ENCODE data around the gene DUSP22.

The DUSP22 gene

DNA sequence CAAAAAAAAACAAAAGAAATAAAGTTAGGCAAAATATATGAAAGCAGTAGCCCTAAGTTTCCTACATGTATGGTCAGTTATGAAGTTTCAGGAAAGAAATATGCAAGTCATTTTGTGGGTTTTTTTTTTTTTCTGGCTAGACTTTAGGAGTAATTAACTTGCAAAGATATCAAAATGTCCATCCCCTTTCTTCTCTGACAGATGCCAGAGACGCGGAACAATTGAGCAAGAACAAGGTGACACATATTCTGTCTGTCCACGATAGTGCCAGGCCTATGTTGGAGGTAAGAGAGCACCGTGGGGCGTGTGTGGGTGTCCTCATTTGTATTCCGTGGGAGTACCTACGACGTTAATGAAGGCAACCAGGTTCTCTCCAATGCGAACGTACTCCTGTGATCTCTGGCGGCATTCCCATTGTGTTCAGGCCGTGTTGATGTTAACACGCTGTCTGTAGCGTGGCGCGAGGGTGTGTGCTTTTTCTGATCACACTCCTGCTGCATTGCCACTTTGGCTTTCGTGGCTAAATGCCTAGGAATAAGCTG, 19.5 kb downstream of the DUSP22 start:
- no peak for DNase-seq

DNA sequence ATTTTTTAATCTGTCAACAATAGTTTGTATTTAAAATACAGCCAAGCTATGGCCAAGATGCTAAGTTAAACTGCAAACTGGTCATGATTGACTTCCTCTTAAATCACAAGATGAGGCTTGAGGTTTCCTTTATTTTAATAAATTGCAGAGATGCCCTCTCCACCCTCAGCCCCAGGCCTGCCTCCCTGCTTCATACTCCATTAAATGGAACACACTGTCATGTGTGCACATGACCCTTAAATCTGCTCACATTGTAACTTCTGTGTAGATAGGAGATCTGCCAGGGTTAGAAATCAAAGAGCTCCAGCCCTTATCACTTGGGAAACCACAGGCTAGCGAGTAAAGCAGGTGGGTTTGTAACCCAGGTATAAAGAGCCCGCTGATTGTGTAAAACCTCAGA, 20.8 kb downstream of the DUSP22 start:
- DNase-seq: no peak

DNA sequence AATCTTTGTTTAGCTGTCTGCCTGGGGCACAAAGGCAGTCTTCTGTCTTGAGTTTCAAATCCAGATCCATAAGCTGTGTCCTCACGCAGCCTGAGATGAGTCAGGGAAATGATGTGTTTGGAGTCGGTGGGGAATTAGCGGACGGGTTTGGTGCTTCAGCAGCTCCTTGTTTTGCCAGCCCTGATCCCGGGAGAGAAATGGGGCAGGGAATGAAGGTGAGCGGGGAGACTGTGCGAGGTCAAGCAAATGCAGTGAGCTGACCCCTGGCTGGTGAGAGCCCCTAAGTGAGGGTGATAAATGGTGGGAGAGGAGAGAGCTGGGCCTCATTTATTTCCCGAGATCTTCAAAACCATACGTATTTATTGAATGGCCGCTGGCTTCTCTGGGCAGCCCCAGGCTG, 21.6 kb downstream of the DUSP22 start:
- DNase-seq: no peak

DNA sequence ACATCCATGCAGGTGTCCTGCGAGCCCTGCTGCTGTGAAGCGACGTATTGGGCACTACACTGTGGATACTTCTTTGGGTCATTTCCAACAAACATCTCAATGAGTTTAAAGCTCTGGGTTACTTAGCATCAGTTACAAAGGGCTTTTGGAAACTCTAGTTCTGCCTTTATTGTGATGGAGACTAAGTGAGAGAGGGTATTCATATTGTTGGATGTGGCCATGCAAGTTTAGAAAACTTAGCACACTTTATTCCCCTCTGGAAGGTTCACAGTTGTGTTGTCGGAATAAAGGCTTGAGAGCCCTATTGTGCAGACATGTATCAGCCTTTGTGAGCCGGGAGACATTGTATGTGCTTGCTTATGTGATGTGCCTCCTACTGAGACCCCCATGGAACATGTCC, 22.1 kb downstream of the DUSP22 start:
- DNase-seq: no peak

DNA sequence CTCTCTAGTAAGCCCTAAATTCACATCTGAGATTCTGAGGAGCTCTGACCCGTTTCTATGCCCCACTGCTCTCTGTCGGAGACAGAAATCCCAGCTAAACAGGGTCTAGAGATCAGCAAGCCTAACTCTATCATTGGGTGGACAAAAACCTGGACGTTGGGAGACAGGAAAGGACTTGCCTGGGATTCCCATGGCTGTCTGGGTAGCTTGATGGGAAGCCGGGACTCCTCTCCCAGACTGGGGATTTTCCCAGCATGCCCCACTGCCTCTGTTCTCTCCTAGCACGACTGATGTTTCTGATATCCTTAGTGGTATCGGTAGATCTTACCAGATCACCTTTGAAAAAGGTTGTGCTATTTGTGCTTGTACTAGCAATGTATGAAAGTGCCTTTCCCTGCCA, 22.9 kb downstream of the DUSP22 start:
- DNase-seq: no peak

DNA sequence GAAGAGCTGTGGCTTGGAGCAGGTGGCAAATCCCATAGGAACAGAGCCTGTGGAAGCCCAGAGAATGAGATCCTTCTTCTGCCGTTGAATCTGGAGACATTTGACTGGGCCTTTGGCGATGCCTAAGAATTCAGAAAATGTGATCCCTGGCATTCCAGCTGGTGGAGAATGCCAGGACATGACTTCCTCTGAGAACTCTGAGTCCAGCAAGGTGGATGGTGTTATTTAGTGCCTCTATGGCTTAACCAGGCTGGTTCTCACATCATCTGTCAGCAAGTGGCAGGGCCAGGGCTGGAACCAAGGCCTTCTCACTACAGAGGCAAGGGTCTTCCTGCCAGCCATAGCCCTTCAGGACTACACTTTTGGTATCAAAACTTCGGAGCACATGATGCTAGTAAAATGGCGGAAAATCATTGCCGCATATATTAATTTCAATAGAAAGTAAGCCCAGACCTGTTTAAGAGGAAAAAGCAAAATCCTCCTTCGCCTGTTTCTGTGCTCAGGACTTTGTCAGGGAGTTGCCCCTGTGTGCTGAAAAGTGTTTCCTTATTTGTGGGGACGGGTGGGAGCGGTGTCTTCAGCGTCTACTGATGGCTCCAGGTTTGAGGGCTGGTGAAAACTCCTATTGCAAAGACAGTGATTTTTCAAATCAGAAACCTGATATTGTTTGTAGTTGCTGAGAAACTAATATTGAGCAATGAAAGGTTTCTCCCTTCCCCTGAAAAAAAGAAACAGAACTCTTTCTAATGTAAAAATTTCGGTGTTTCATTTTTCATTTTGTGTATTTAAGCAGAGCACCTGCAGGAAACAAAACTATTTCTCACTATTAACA, 23.9 kb downstream of the DUSP22 start:
- DNase-seq: no peak

DNA sequence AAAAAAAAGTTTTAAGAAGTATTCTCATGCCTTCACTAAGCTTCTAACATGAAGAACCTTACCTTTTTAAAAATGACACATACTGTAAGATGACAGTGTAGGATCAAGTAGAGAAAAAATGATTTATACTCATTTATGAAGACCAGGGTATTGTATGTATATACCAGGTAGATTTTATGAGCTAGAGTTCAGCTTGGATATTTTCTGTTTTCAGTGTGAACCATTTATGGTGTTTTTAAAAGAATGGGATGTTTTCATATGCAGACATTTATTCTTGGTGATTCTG, 24.4 kb downstream of the DUSP22 start:
- DNase-seq: no peak

DNA sequence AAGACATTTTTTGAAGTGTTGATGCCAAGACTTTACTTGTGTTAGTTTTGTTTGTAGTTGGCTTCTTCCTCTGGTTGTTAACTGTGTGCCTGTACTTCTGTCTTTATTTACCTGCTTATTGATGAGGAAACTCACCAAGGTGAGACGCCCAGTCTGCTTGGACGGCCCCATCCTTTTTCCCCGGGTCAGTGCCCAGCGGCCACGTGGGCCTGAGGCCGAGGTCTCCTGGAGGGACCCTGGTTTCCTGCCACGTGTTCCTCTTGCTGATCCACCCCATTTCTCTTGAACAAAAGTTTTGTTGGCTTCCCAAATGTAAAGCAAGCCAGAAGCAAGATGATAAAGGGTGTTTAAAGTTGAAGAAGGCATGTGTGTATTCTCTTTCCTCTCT, 24.8 kb downstream of the DUSP22 start:
- DNase-seq: no peak

DNA sequence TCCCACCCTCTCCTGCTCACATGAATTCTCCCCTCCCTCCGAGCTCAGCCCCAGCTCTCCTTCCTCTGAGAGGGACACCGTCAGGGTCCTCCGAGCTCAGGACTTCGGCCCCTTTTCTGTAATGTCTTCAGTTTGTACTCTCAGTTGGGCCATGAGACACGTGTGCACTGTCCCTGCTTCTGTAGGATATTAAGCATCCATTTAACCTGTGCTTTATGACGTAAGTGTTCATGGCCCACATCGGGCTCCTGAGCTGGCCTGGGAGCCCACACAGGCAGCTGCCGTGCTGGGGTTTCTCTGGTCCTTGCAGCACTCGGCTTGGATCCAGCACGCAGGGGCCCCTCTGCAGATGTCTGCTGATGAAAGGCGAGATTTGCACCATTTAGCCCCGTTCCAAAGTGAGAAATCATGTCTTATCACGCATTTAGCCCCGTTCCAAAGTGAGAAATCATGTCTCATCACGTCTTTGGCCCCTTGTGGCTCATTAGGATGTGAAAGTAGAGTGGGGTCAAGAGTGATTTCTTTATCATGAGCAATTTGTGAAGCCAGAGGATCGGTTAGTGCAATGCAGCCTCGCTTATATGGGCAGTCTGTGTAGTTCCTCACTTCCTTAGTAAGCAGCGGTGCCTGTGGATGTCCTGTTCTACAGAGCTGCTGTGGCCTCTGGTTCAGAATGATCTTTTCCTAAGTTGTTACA, 25.3 kb downstream of the DUSP22 start:
- DNase-seq: no peak

DNA sequence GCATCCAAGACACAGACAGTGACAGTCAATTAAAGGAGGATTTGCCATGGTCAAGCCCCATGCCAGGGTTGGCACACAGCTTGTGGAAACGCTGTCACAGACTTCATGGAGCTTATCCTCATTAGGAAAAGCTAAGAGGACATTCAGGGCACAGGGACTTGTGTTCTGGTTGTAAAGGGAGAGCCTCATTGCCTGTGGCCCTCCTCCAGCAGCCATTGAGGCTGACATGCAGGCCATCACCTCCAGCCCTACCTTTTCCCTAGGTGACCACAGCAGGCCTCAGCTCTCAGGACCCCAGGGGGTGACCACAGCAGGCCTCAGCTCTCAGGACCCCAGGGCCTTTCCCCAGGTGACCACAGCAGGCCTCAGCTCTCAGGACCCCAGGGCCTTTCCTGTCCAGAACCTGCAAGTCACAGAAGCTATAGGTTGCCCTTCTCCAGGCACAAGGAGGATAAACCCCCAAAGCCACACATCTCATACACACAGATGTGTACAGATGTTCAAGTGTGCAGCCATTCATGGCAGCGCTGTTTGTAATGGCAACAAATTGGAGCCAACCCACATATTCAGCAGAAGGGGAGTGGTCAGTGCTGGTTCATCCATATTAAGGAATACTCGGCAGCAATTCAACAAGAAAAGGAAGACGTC, 26.1 kb downstream of the DUSP22 start:
- no peak for DNase-seq

DNA sequence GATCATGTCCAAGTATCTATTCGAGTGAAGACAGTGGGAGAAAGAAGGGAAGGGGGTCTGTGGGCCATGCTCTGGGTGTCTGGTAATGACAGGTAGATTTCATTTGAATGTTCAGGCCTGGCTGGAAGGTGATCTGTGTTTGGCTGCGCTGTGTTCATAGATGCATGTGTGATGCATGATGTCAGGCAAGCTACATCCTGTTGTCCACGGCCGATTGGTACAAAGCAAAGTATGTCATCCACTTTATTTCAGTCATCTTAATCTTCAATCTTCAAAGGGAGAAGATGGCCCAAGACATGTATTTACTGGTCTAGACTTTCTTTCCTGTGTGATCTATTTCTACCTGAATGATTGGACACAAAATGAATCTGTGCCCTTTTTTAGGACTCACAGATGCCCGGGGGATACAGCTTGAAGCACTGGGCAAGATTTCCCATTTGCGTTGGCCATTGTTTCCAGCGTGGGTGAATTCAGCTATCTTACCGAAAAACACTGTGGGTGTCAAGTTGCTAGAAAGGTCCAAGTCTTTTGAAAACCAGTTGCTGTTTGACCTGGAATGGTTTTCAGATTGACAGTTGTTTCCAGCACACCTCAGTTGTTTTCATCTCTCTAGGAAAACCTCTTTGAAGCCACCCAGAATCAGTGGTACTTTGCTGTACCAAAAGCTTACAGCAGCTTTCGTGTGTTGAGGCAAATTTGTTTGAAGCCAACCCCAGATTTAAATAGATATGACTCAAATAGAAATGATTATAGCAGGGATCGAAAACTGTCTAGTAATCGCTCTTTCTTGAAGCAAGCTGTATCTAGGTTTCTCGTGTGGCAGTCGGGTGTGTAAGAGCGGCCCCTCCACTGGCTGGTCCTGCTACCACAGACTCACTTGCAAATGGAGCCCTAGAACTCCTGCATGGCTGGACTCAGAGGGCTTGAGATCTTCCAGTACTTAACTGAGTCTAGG, 27.2 kb downstream of the DUSP22 start:
- no peak for DNase-seq

DNA sequence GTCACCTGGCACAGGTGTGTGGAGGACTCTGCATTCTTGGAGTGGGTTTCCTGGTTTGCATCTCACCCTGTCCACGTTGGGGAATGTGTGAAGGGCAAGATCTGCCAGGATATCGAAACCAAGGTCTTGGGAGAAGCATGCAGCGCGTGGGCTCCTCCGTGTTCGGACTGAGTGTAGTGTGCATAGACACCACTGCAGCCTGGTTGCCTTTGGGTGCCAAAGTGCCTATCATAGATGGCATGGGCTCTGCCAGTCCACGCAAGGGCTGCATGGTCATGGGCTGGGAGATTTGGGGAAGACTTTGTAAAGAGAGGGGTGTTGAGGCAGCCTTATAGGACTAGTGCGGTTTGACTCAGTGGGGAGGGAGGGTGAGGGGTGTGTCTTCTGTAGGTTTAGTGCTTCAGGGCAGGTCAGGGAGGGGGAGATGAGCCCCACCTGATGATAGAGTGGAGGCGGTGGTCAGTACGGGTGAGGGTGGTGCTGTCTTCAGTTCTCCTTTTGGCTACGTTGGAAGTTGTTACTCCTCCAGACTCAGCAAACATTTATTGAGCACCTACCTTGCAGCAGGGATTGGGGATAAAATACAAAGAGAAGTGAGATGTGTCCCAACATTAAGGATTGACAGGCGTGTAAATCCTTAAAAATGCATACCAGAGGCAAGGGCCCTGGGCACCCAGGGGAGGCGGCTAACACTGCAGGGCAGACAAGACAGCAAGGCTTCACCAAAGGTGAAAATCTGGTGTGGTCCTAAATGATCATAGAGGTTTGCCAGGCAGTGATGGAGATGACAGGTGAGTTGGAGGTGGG, 28.3 kb downstream of the DUSP22 start:
- no peak for DNase-seq

DNA sequence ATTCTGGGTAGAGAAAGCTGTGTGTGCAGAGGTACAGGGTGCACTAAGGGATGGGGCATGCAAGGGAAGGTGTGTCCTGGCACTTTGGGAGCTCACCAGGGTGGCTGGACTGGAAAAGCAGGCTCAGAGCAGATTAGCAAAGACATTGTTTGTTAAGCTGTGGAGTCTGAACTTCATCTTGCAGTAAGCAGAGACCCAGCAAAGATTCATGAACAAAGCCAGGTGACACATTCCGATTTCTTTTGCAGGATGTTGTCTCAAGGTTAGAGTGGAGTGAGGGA, 28.8 kb downstream of the DUSP22 start:
- DNase-seq: no peak

DNA sequence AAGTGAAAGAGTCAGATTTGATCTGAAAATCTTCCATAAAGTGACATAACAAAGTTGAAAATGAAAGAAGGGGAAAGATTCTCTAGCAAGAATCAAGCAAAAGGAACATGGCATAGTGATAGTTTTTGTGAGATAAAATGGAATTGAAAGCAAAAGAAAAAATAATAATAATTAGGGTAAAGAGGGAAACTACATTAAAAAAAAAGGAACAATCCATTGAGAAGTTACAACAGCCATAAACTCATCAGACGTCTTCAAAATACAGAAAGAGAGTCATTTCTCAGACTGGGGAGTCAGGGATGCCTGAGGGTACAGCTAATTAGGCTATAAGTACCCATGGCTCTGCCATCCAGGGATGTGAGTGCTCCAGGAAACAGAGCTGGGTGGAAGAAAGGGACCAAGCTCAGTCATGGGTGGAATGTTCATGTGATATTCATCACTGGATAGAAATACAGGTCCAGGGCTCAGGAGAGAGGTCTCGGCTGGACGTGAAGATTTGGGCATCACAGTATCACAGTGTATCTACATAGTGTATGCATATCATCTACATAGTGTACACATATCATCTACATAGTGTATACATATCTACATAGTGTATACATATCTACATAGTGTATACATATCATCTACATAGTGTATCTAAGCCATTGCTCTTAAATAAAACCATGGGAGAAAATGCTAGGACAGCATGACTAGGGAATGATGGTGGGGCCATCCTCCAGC, 29.4 kb downstream of the DUSP22 start:
- no peak for DNase-seq

DNA sequence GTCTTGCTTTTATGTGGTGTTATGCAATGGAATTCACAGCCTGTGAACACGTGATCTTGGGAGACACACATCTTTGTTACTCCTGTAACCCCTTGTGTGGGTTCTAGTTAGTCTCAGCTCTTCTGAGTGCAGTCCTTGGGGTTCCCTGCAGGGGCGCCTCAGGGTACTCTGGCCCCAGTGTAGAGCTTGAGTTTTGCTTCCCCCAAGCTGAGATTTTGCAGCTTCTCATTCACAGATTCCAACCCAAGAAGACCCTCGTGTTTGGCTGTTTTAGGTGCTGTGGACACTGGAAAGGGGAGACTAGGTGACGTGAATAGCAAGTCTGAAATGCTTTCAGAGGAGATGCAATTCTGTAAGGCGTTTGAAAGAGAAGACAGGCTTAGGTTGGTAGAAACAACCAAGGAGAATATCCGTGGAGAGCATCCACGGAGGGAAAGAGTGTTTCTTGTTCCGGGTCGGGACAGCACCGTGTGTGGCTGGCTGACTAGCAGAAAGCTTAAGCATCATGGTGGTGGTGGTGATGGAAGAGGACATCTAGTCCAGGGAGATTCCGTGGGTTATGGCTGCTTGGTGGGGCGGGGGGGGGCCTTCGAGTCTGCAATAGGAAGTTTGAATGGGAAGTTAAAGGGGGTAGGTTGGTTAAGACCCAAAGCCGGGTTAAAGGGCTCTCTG, 30.1 kb downstream of the DUSP22 start:
- DNase-seq: no peak

DNA sequence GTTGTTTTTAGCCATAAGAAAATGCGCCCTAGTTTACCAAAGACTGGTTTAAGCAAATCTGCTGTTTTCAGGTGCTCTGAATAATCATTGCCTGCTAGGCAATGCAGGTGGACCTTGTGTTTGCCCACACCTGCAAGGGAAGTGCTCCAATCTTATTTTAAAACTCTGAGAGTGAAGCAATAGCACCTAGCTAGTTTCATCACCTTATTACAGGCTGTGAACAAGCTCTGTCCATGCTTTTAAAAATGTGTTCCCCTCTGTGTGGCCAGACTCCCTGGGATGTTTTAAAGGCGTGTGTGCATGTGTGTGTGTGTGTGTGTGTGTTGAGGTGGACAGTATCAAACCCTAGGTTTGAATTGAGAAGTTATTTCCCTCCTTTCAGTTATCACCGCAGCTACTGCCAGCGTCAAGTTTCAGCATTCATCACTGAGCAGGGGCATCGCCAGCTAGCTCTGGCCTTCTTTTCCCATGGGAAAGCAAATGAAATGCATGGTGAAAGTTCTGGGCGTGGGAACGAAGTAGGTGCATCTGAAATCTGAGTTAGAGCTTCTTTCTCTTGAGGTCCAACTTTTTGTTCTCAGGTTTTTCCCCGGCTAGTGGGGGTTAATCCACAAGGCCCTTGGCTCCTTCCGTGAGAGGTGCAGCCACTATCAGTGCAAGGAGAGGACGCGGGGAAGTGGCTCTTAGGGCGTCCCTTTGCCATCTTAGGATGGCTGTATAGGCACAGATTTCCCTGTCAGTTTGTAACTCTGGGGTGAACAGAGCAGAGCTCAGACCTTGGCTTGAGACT, 30.8 kb downstream of the DUSP22 start:
- DNase-seq: no peak

DNA sequence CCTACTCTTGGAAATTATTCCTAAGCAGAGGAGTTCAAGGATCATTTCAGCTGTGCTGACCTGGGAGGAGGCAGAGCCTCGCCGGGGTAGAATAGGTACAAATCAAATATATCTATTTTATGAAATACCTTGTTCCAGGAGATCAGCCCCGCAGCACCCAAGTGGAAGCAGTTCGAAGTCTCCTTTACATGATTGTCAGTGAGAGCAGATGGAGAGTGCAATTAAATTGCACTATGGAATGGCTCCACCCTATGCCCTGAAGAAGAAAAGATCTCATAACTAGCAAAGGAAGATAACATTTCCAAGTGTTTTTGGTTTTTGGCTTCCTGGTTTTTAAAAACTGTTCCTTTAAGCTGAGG, 31.4 kb downstream of the DUSP22 start:
- DNase-seq: no peak

DNA sequence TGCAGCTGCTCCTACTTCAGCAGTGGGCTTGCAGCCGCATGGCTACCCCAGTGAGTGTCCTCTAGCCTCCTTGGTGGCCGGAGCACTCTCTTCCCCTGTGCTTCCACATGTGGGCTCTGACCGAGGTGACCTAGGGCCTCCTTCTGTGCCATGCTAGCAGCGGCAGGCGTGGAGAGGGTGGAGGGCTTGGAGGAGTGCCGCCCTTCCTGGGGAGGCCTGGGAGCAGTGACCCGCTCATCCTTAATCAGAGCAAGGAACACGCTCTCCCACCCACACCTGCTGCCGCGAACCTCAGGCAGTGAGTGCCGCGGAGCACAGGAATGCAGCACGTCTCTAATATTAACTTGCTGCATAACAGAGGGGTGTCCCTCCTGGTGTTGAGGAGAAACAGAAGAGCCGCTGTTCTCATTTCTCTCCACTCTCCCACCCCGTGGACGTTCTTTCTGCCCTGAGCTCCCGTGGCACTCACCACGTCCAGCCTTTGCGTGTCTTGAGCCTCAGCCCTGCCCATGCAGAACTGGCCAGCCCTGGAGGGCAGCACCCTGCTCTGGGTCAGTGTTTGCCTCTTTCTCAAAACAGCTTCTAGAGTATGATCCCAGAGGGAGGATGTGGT, 31.9 kb downstream of the DUSP22 start:
- DNase-seq: no peak

DNA sequence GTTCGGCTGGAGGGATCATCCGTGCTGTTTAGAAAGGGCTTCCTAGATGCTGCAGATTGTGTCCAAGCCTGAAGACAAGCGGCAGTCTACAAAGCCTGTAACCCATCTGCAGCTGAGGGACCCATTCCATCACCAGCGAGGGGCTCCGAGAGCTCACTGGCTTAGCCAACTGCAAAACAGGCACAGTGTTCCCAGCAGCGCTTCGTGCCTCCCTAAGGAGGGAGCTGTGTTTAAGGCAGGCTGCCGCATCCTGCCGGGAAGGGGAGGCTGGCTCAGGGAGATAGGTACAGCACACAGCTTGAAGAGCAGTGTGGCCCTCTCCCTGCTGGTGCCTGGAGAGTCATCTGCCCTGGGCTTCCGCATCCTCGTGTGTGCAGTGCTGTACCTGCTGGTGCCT, 32.4 kb downstream of the DUSP22 start:
- no peak for DNase-seq
